Colonic mucosa (tissue), 4 donors: ENCODE results near the gene C4orf54. TPM values are rescaled to one million over a fixed set of nuclear protein-coding genes. Genes with fewer than 3 reads are reported as not detected.

Source experiments
- DNase-seq: peaks from one replicate; pipeline ENCODE4 v3.0.0-alpha.2; 2020
- H3K27ac ChIP-seq: fragments of 200-600 bp; one replicate; pipeline ENCODE4 v1.8.0; 2021
- H3K27me3 ChIP-seq: fragments of 200-600 bp; one replicate; pipeline ENCODE4 v1.8.0; 2021
- H3K36me3 ChIP-seq: fragments of 200-600 bp; one replicate; pipeline ENCODE4 v1.8.0; 2021
- H3K4me1 ChIP-seq: fragments of 200-600 bp; one replicate; pipeline ENCODE4 v1.8.0; 2021; ENCODE audit warnings: mild to moderate bottlenecking
- H3K4me3 ChIP-seq: fragments of 200-600 bp; one replicate; pipeline ENCODE4 v1.8.0; 2021
- H3K9ac ChIP-seq, 2 donors: one replicate each; pipeline ENCODE4 v1.7.0; 2013; ENCODE audit warnings: control low read depth in 2 of 2, low read depth in 2 of 2, low read length in 2 of 2
- H3K9me3 ChIP-seq: fragments of 200-600 bp; one replicate; pipeline ENCODE4 v1.8.0; 2021
- intact Hi-C: fragments of 100-400 bp; cut with DNase I; formaldehyde crosslinking; loops from one replicate; pipeline ENCODE4 v1.14.1; 2022
- total RNA-seq, 2 donors: library from RNA; stranded (reverse); fragmentation: NEBNext Ultra II Directional in 1 of 2; extraction: Animal tissue kit (Norgen Biotek cat#: 25700) in 1 of 2; gene quantifications; one replicate each; pipeline ENCODE4 v1.2.1, GENCODE V29; 2021
- TF ChIP-seq, protein P1 (sequence below): fragments of 200-600 bp; IDR thresholded peaks from one replicate; pipeline ENCODE4 v1.8.0; 2022; ENCODE audit warnings: antibody characterized with exemption, mild to moderate bottlenecking
- donor health status: healthy.
- donor health status: DM: no; HTN: no; CAD: no.
- donor health status: DM: no; HTN: no; CAD: no.

Gene C4orf54
- total RNA-seq, 2 donors from 2014 or later, result 0.27 TPM; not detected in 1

DNA sequence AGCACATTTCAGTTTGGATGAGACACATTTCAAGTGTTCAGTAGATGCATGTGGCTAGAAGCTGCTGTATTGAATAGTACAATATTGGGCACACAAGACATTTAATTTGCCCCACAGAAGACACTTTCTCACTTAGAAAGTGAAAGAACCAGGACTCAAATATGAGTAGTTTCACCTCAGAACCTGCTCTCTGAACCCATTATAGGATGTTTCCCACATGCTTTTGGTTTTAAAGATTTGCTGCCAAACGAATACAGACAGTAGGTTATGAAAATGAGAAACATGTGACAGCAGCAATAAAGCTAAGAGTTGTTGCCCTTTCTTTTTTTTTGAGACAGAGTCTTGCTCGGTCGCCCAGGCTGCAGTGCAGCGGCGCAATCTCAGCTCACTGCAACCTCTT is 32.3 kb downstream of the C4orf54 start:
- Histone ChIP-seq H3K9me3 (no peaks in the 10 kb centered on the region), H3K4me3 (no peak overlapping the region), H3K27me3 (no peaks in the 10 kb centered on the region), H3K4me1 (no peaks in the 10 kb centered on the region), H3K9ac (no peak overlapping the region), H3K27ac (no peak overlapping the region), H3K36me3 (no peaks in the 10 kb centered on the region)
- no peak for DNase-seq
- TF ChIP-seq, protein P1, sequence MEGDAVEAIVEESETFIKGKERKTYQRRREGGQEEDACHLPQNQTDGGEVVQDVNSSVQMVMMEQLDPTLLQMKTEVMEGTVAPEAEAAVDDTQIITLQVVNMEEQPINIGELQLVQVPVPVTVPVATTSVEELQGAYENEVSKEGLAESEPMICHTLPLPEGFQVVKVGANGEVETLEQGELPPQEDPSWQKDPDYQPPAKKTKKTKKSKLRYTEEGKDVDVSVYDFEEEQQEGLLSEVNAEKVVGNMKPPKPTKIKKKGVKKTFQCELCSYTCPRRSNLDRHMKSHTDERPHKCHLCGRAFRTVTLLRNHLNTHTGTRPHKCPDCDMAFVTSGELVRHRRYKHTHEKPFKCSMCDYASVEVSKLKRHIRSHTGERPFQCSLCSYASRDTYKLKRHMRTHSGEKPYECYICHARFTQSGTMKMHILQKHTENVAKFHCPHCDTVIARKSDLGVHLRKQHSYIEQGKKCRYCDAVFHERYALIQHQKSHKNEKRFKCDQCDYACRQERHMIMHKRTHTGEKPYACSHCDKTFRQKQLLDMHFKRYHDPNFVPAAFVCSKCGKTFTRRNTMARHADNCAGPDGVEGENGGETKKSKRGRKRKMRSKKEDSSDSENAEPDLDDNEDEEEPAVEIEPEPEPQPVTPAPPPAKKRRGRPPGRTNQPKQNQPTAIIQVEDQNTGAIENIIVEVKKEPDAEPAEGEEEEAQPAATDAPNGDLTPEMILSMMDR, result no peak
- intact Hi-C loops, result no loop called here

DNA sequence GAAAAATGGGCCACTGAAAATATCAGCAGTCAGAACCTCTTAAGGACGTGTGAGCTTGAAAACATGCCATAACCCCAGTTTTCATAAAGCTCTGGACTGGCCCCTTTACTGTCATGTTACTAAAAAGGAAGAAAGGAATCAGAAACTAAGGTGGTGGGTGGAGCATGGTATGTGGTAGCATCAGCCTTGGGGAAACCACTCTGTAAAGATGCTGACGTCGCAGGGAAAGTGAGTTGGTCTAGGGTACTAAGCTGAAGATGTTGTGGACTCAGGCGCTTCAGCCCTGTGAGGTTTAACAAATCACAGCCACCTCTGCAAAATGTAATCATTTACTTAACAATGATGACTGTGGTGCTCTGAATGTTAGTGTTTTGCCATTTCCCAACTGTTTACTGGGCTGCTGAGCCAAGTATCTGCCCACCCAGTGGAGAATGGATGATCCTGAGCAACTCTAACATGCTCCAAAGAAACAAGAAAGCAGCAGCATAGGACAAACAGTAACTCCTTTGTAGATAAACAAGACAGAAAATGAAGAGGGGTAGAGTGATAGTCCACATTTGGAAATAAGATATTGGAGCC is 33.4 kb downstream of the C4orf54 start:
- no peaks in the 10 kb centered on the region for H3K36me3 ChIP-seq
- no peak overlapping the region for H3K9ac ChIP-seq
- no peaks in the 10 kb centered on the region for H3K27me3 ChIP-seq
- no peaks in the 10 kb centered on the region for H3K9me3 ChIP-seq
- intact Hi-C loops, result no loop called here
- no peak overlapping the region for H3K4me3 ChIP-seq
- H3K27ac ChIP-seq, result no peak overlapping the region
- H3K4me1 ChIP-seq, result no peaks in the 10 kb centered on the region
- TF ChIP-seq, protein P1, result no peak
- no peak for DNase-seq

DNA sequence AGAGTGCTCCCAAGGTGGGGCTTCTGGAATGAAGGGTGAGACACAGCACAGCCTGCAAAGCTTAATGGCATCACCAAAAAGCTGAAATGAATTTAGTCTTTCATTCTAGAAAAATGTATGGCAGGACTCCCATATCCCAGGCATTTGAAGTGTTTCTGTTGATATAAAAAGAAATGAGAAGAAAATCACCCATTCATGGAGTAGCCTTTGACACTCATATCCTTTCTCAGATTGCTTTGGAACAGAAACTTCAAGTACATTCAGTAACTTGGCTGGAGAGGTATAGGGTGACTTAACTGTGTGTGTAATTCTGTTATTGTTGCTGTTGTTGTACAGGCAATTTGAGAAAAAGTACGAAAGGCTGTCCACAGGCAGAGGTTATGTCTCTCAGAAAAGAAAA is 35.3 kb downstream of the C4orf54 start:
- TF ChIP-seq, protein P1, result no peak
- no peak overlapping the region for H3K4me3 ChIP-seq
- no peaks in the 10 kb centered on the region for H3K4me1 ChIP-seq
- no peaks in the 10 kb centered on the region for H3K27me3 ChIP-seq
- no peaks in the 10 kb centered on the region for H3K9me3 ChIP-seq
- no peak overlapping the region for H3K27ac ChIP-seq
- no peaks in the 10 kb centered on the region for H3K36me3 ChIP-seq
- DNase-seq, result no peak
- no peak overlapping the region for H3K9ac ChIP-seq
- intact Hi-C loops, result no loop called here

DNA sequence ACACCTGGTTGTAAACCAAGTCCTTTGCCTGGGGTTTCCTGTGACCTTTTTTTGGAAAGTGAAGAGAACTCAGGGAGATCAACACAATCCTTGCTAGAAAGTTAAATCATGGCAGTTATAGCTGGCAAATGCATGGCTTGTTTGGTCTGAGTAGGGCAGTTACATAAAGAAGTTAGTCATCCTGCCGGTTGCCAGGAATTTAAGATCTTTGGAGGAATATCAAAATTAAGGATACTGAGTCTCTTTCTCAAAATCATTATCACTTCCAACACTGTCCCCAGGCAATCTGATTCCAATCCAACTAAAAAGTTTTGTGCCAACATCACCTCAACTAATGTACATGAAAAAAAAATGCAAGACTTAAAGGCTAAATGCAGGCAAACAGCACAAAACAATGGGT is 40.3 kb downstream of the C4orf54 start:
- Histone ChIP-seq H3K36me3 (no peaks in the 10 kb centered on the region), H3K9me3 (no peaks in the 10 kb centered on the region), H3K27ac (no peak overlapping the region), H3K27me3 (no peaks in the 10 kb centered on the region), H3K9ac (no peak overlapping the region), H3K4me1 (no peaks in the 10 kb centered on the region), H3K4me3 (no peak overlapping the region)
- intact Hi-C loops, result no loop called here
- TF ChIP-seq, protein P1, result no peak
- no peak for DNase-seq

DNA sequence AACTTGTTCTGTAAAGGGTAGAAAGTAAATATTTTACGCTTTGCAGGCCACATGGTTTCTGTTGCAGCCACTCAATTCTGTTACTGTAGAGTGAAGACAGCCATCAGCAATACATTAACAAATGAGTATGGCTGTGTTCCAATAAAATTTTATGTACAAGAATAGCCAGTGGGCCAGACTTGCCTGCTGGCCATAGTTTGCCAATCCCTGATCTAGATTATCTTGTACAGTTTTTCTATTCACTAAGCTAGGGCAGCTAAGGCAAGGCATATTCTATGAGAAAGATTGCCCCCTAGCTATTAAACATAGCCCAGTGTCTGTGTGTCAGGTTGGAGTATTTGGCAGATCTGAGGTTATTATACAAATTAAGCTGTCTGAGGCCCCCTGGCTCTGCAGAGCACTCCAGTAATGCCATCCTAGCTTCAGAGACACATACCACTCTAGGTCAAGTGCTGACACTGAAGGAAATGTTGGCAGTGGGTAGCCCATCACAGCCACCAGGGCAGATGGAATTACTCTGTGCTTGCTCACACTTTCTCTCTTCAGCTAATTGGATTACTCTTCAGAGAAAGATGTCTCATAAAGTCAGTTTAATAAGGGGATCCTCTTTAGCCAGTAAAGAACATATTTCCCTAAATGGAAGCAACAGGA is 42.3 kb downstream of the C4orf54 start:
- no peak for DNase-seq
- Histone ChIP-seq H3K4me3 (no peak overlapping the region), H3K27me3 (no peaks in the 10 kb centered on the region), H3K36me3 (no peaks in the 10 kb centered on the region), H3K9me3 (no peaks in the 10 kb centered on the region), H3K9ac (no peak overlapping the region), H3K4me1 (no peaks in the 10 kb centered on the region), H3K27ac (no peak overlapping the region)
- intact Hi-C loops, result no loop called here
- TF ChIP-seq, protein P1, result no peak
